ENCODE data around the gene IFI44L.
A peak's percentile ranks its signal among the peaks of the same experiment; 100 is the strongest.

IFI44L gene

GRCh38 chr1:78676347-78676982, 56.2 kb downstream of the IFI44L start:
- DNase-seq, result peak; percentile 56
- no peaks in the 10 kb centered on the region for H4K20me1 ChIP-seq (ENCODE audit: insufficient read depth, low read length)
- no peak overlapping the region for H3K4me3 ChIP-seq (ENCODE audit: low read depth in 1 of 2, low read length in 2 of 2)

GRCh38 chr1:78676993-78677392, 56.7 kb downstream of the IFI44L start:
- Histone ChIP-seq H3K9ac (ENCODE audit: low read depth, low read length) (no peak overlapping the region), H3K79me2 (ENCODE audit: insufficient read depth, low read length) (no peaks in the 10 kb centered on the region), H3K27ac (ENCODE audit: low read length) (no peak overlapping the region), H3K9me3 (ENCODE audit: insufficient read depth, low read length, severe bottlenecking) (no peaks in the 10 kb centered on the region), H3K36me3 (ENCODE audit: insufficient read depth, low read length) (no peaks in the 10 kb centered on the region), H4K20me1 (ENCODE audit: insufficient read depth, low read length) (no peaks in the 10 kb centered on the region), H3K4me3 (ENCODE audit: low read depth in 1 of 2, low read length in 2 of 2) (no peak overlapping the region), H3K27me3 (ENCODE audit: insufficient read depth, low read length, poor library complexity) (no peaks in the 10 kb centered on the region), H3K4me1 (ENCODE audit: insufficient read depth, low read length) (peaks cover 9% of the 10 kb centered on the region), H2AFZ (ENCODE audit: low read depth, low read length) (no peak overlapping the region), H3K4me2 (ENCODE audit: insufficient read depth, low read length) (no peak overlapping the region)
- TF ChIP-seq EZH2 (IDR thresholded peaks at IDR 0.05; ENCODE audit: borderline replicate concordance, low read depth, low read length, severe bottlenecking), result no peak
- TF ChIP-seq CTCF (IDR thresholded peaks at IDR 0.05; ENCODE audit: borderline replicate concordance, extremely low read depth, low read length, poor library complexity, severe bottlenecking), result no peak
- DNase-seq (no peak), ATAC-seq (ENCODE audit: insufficient read depth, low read depth) (no peak)

More at GRCh38 chr1:78676347-78676982, 56.2 kb downstream of the IFI44L start:
- Histone ChIP-seq H3K9ac (ENCODE audit: low read depth, low read length) (no peak overlapping the region), H2AFZ (ENCODE audit: low read depth, low read length) (no peak overlapping the region), H3K9me3 (ENCODE audit: insufficient read depth, low read length, severe bottlenecking) (no peaks in the 10 kb centered on the region), H3K27me3 (ENCODE audit: insufficient read depth, low read length, poor library complexity) (no peaks in the 10 kb centered on the region), H3K4me1 (ENCODE audit: insufficient read depth, low read length) (peaks cover 9% of the 10 kb centered on the region), H3K36me3 (ENCODE audit: insufficient read depth, low read length) (no peaks in the 10 kb centered on the region), H3K79me2 (ENCODE audit: insufficient read depth, low read length) (no peaks in the 10 kb centered on the region), H3K27ac (ENCODE audit: low read length) (no peak overlapping the region), H3K4me2 (ENCODE audit: insufficient read depth, low read length) (no peak overlapping the region)
- ATAC-seq (ENCODE audit: insufficient read depth, low read depth), result peak; percentile 69
- TF ChIP-seq CTCF (IDR thresholded peaks at IDR 0.05; ENCODE audit: borderline replicate concordance, extremely low read depth, low read length, poor library complexity, severe bottlenecking), result peak; percentile 89
- TF ChIP-seq EZH2 (IDR thresholded peaks at IDR 0.05; ENCODE audit: borderline replicate concordance, low read depth, low read length, severe bottlenecking), result no peak

- no peak for TF ChIP-seq EZH2 (IDR thresholded peaks at IDR 0.05; ENCODE audit: borderline replicate concordance, low read depth, low read length, severe bottlenecking)
- TF ChIP-seq CTCF (IDR thresholded peaks at IDR 0.05; ENCODE audit: borderline replicate concordance, extremely low read depth, low read length, poor library complexity, severe bottlenecking), result no peak
- Histone ChIP-seq H3K4me3 (ENCODE audit: low read depth in 1 of 2, low read length in 2 of 2) (peak overlapping the region in 1 of 2 experiments; percentile 17; a peak in 1 of 4 replicates), H4K20me1 (ENCODE audit: insufficient read depth, low read length) (no peaks in the 10 kb centered on the region), H3K79me2 (ENCODE audit: insufficient read depth, low read length) (no peaks in the 10 kb centered on the region), H3K9ac (ENCODE audit: low read depth, low read length) (no peak overlapping the region), H3K4me2 (ENCODE audit: insufficient read depth, low read length) (peak overlapping the region; percentile 46), H3K4me1 (ENCODE audit: insufficient read depth, low read length) (peaks cover 9% of the 10 kb centered on the region), H3K9me3 (ENCODE audit: insufficient read depth, low read length, severe bottlenecking) (no peaks in the 10 kb centered on the region), H3K36me3 (ENCODE audit: insufficient read depth, low read length) (no peaks in the 10 kb centered on the region), H3K27ac (ENCODE audit: low read length) (no peak overlapping the region), H2AFZ (ENCODE audit: low read depth, low read length) (peak overlapping the region; percentile 74), H3K27me3 (ENCODE audit: insufficient read depth, low read length, poor library complexity) (peaks cover 3% of the 10 kb centered on the region)
- no peak for ATAC-seq (ENCODE audit: insufficient read depth, low read depth)
- DNase-seq, result no peak
These were observed 57.5 kb downstream of the IFI44L start for GRCh38 chr1:78677788-78678187.

Measured in DND-41 (cell line).